DMS153 treated with DMSO at 0.1 percent for 48 hours (cell line): ENCODE results near the gene SLC35F1.

ENCODE experiments used
- DNase-seq: peaks from one replicate; lab custom pipeline; 2025; ENCODE audit not compliant: unreplicated experiment; lab: John Stamatoyannopoulos, UW

Gene SLC35F1

DNA sequence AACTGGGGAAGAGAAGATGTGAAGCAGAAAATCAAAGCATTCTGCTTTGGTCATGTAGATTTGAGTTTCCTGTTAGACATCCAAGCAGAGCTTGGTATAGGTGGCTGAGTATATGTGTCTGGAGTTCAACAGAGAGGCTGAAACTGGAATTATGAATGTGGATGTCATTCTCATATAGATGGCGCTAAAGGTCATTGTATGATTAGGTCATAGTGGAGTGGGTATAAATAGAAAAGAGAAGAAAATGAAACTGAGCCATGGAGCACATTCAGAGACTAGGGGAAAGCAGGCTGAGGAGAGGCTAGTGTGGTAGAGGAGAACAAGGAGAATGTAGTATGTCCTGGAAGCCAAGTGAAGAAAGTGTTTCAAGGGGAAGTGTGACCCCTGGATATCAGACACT is 345.4 kb downstream of the SLC35F1 start:
- no peak for DNase-seq

DNA sequence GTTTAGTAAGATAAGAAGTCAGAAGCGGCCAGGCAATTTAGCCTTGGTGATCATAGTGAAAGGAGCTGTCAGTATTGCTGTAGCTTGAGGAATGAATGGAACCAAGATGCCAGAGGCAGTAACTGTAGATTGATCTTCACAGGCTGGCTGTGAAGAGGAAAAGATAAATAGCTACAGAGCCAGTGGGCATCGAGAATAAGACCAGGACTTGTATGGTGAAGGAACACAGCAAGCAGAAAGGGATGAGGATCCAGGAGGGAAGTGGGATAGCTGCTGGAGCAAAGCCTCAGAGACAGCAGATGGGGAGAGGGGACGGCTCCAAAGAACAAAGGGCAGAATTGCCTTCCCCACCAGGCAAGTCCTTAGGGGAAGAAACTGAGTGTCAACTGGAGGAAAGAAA is 346.7 kb downstream of the SLC35F1 start:
- DNase-seq, result no peak

DNA sequence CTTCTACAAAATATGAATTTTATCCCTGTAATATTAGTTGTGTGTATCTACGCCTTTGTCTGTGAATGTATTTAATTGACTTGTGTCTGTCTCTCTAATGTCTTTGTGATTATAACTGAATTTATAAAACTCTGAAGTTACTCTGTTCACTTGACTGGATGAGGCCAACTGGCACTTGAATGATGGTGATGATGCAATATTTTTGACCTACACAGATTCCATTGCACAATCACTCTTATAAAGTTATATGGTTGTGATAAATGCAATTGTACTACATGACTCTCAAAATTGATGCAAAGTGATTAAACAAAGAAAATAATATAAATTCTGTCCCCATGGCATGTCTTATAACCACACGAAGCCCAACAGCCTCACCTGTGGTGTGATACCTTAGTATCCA is 353.8 kb downstream of the SLC35F1 start:
- DNase-seq, result no peak

DNA sequence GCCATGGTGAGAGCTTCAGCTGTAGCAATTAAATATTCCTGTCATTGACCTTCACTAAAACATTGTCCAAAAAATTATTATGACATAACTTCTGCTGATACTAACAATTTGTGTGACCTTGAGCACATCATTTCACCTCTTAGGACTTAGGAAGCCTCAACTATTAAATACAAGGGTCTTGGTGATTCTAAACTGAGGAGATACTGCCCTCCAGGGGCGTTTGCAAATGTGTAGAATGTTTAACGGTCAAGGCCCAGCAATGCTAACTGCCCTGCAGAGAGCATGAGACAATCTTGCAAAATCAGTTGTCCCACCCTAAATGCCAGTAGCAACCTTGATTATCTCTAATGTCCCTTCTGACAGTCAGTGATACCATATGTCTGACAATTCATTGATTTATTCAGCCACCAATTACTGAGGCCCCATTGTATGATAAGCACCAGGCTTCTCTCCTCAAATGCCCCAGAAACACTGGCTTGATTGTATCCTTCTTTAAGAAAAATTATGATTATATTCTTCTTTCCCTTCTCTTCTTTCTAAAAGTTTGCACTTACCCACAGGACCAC is 356.9 kb downstream of the SLC35F1 start:
- no peak for DNase-seq

DNA sequence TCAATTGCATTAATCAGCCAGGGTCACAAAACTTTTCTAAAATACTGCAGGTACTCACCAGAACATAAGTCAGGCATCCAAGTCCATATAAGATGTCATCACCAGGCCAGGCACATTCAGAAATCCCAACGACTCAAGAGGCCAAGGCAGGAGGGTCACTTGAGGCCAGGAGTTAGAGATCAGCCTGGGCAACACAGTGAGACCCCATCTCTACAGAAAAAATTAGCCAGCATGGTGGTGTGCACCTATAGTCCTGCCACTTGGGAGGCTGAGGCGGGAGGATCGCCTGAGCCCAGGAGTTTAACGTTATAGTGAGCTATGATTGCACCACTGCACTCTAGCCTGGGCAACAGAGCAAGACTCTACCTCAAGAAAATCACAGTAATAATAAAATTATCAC is 362.6 kb downstream of the SLC35F1 start:
- no peak for DNase-seq

DNA sequence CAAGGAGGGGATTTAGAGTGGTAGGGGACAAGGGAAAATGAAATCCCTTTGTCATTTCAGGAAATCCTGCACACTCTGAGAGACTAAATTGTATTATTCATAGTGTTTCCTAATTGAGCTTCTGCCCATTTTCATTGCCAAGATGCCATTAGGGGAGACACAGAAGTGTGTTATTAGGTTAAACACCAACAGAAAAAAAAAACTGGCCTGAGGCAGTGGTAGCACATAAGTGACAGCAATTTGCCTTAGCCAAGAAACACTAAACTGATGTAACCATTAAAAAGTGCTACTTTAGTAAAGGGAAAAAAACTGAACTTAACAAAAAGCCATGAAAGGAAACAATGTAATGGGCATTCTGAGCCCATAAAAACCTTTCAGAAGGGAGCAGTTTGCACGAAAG is 370.6 kb downstream of the SLC35F1 start:
- DNase-seq, result no peak

DNA sequence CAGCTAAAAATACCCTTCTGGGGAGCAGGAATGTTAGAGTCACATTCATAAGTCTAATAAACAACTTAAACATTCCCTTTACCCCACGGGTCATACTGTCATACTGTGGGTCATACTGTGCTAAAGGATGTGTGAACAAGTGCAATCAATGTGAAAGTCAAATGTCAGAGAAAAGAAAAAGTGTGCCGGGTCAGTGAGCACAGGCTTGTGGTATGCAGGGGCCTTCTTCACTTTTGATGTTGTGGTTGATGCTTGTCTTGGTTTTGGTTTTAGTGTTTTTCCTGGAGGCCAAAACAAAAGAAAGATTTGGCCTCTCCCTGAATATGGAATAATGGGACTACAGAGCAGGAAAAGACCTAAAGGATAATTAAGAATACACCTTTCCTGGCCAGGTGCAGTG is 373.1 kb downstream of the SLC35F1 start:
- no peak for DNase-seq

DNA sequence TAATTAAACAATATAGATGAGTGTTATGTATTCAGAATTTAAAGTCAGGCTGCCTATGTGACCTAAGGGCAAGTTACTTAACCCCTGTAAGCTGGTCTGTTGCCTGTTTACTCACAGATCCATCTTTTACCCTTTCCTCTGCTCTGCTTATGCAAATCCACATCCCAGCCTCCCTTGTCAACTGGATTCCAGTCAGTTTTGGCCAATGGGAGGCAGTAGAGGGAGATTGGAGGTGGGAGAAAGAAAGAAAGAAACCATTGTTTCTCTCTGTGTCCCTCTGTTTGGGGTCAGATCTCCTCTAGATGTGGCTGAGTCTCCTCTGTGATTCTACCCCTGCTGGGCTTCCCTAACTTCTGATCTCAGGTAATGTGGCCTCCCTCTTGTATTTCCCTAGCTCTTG is 374.2 kb downstream of the SLC35F1 start:
- no peak for DNase-seq

DNA sequence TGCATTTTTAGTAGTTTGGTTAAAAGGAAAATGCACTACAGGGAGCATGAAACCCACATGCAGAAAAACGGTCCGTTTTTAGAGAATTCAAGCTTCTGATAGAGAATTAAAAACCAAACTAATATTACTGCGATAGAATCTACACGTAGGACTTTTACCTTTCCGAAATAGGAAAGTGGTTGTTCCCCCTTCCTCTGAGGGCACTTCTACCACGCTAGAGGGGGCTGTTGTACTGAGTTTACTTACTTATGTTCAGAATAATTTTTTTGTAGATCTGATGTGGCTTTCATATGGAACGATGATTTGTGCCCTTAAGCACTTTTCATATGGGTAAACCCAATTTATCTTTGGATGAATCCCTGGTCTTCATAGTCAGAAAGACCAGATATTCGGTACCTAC is 376.7 kb downstream of the SLC35F1 start:
- DNase-seq, result no peak

DNA sequence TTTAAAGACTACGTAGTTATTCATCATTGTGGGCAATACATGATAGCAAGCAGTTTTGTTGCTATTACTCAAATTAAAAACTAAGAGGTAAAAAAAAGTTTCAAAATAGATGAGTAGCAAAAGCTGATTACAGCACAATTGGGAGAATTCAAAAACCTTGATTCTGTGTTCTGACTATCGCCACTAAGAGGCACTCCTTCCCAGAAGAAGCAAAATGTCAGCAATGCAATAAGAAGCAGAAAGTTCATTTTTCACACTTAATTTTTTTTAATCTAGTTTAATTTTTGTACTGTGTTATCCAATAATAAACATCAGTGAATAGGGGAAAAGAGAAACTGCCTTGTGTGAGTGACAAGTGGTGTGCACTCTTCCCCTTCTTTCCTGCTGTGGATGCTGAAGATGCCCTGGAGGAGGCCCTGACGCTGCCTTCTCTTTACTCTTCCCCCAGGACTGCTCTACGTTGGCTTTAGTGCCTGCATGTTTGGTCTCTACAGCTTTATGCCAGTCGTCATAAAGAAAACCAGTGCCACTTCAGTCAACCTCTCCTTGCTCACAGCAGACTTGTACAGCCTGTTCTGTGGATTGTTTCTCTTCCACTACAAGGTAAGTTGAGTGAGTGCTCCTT is 377.8 kb downstream of the SLC35F1 start:
- no peak for DNase-seq

DNA sequence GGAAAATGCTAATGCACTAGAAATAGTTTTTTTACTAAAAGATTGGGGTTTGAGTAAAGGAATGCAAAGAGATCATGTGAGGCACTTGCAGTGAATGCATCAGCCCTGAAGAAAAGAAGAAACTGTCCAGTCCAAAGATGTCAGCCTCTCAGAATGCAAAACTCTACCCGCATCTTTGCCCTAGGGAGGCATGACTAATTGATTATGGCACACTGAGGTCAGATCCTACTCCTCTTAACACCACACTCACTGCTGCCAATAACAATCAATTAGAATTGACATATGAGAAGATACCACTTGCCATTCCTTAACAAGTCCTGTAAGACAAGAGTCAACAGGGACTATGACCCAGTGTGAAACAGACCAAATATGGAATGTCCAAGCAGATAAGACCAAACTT is 378.7 kb downstream of the SLC35F1 start:
- DNase-seq, result no peak

DNA sequence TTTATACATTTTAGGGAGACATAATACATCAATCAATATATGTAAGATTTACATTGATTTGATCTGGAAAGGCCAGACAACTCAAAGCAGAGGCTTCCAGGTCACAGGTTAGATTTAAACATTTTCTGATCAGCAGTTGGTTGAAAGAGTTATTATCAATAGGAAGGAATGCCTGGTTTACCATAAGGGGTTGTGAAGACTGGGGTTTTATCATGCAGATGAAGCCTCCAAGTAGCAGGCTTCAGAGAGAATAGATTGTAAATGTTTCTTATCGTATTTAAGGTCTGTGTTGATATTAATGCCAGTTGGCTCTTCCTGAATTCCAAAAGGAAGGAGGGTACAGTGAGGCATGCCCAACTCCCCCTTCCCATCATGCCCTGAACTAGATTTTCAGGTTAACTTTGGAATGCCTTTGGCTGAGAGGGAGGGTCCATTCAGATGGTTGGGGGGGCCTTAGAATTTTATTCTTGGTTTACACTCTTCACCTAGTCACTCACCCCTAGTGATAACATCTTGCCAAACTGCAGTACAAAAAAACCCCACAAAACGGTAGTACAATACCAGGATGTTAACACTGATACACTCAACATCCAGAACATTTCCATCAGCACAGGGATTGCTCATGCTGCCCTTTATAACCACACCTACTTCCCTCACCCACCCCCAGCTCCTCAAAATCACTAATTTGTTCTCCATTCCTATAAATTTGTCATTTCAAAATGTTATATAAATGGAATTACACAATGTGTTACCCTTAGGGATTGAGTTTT is 381.5 kb downstream of the SLC35F1 start:
- DNase-seq, result no peak

DNA sequence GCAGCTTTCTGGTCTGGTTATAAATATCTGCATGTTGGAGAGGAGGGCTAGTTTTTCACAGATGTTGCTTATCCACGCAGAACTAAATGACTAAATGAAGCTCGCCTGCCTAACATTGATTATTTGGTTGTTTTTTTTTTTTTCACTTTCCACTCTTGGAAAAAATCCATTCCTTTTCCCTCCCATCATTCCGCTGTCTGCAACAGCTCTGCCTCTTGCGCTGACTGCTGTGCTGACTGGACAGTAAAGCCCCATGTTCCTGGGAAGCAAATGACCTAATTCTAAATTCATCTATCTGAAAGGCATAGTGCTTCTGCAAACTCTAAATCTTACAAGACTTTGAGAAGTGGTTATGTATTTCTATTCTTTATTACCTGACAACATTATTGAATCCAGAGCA is 385.5 kb downstream of the SLC35F1 start:
- no peak for DNase-seq

DNA sequence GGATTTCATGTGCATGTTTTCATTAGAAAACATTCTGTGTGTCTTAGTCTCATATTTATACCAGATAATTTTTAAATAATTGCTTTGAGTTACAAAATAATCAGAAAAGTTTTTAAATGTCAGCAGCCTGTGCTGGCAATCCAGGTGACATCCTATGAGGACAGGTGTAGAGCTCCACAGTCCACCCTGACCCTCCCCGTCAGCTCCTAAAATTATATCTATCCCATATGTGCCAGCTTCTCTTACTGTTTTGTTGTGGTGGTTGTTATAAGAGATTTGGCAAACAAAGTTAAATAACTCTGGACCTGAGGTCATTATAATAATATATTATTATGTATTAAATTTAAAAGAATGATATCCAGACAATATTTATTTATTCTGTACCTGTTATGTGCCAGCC is 387.8 kb downstream of the SLC35F1 start:
- DNase-seq, result no peak

DNA sequence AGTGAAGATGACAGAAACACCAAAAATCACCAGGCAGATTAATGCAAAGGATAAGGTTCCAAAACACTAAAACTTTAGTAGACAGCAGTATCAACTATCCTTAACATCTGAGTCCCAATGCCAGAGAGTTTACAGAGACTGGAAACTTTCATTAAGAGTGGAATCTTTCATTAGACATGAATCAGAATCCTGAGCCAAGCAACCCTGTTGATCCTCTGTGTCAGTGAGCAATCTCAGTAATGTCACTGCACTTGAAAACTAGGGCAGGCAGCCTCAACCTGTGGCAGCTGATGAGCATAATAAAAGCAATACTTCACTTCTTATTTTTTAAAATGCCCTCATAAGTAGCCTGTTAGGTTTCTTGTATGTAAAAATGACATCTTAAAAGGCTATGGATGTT is 388.3 kb downstream of the SLC35F1 start:
- no peak for DNase-seq

DNA sequence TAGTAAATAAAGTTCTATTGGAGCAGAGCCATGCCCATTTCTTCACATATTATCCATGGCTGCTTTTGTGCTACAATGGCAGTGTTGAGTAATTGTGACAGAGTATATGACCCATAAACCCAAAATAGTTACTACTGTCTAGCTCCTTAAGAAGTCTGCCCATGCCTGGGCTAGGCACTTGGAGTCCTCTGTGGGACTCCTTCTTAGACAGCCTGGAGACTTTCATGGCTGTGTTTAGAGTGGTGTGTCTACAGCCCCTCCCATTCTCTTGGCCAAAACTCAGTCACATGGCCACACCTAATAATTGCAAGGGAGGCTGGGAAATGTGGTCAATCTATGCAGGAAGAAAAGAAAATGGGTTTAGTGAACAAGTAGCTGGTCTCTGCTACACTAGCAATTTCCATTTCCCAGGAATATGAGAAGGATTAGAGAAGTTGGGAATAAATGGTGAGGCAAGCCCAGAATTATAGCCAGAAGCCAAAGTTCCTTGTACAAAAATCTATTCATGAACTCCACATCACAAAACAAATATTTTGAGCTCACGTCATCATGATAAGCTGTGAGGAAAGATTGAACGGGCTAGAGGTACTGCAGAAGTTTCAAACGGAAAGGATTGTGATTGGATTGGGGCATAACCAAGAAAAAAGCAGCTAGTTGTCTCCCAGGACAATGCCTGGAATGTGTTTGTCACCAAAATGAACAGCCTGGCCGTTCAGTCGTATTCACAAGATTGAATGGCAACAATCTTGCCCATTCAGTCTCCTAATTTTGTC is 389.3 kb downstream of the SLC35F1 start:
- no peak for DNase-seq

DNA sequence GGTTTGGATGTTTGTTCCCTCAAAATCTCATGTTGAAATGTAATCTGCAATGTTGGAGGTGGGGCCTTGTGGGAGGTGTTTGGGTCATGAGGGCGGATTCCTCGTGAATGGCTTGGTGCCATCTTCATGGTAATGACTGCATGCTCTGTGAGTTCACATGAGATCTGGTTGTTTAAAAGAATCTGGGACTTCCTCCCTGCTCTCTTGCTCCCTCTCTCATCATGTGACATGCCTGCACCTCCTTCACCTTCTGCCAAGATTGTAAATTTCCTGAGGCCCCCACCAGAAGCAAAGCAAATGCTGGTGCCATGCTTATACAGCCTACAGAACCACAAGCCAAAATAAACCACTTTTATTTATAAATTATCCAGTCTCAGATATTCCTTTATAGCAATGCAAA is 390.8 kb downstream of the SLC35F1 start:
- DNase-seq, result no peak

DNA sequence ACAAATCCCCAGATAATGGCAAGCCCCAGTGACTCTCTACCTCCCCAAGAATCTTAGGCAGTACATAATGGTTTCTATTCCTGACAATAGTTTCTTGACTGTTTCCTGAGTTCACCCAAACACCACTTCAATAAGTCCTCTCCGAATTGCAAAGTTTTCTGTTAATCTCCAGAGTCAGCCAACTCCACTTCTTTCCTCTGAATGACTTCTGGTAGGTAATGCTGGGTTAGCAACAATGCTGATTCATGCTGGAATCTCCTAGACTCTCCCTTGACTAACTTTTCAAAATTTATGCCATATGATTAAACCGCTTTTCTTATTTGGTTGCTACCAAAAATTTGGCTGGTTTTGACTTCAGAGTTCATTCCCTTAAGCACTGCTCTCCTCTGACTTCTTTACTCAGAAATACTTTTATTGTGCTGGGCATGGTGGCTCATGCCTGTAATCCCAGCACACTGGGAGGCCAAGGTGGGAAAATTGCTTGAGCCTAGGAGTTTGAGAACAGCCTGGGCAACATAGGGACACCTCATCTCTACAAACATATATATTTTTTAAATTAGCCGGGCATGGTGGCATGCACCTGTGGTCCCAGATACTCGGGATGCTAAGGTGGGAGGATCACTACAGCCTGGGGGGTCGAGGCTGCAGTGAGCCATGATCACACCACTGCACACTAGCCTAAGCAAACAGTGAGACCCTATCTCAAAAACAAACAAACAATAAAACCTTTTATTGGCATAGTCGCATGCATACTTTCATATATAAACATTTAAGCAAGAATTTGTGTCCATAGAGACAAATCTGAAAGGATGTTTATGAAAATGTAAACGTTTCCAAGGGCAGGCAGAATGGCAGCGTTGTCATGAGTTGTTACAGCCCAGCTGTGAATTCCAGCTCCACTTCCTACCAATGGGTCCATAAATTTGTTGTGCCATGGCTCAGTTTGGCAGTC is 391.7 kb downstream of the SLC35F1 start:
- no peak for DNase-seq

DNA sequence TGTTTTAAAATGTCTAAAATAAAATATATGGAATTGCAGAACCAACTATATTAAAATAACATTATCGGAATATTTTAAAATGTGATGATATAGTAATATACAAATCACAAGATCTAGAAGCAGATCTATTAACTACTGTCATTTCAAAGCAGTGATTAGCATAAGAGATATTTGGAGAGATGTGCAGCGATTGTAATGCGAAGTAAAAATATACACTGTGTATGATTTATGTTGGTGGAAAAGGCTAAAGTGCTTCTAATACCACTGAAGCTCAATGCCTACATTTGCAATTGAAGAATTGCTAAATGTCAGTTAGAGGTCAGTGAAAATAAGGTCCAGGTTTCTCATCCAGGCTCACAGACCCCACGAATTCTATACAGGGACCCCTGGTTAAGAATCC is 392.4 kb downstream of the SLC35F1 start:
- DNase-seq, result no peak

DNA sequence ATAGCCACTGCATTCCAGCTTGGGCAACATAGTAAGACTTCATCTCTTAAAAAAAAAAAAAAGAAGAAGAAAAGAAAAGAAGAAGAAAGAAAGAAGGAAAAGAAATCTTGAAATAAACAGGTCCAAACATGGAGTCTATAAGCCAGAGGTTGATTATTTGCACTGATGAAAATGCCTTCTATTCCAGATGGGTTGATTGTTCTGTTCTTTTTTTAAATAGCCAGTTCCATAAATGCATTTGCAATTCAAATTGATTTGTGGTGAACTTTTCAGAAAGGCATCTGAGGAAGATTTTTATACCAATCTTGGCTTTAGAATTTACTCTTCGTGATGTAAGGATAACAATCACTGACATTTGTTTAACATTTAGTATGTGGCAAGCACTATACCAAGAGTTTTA is 397.3 kb downstream of the SLC35F1 start:
- DNase-seq, result no peak

DNA sequence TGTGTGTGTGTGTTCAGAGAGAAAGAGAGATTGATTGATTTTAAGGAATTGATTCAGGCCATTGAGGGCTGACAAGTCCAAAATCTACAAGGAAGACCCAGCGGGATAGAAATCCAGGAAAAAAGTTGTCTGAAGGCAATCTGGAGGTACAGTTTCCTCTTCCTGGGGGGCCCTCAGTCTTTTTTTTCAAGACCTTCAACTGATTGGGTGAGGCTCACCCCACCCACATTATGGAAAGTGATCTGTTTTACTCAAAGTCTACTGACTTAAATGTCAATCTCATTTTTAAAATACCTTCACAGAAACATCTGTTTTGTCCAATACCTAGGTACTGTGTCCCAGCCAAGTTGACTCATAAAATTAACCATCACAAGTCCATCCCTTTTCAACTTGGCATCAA is 398.0 kb downstream of the SLC35F1 start:
- no peak for DNase-seq
